Measurements from ENCODE around the gene ETV3. TPM values are rescaled to one million over a fixed set of nuclear protein-coding genes. Genes with fewer than 3 reads are reported as not detected.

ETV3 gene
- polyA plus RNA-seq, 3 donors, result 4.8 to 62.3 (median 6.3) TPM

- H3K36me3 ChIP-seq (replicated peaks in 1 of 2; ENCODE audit: control insufficient read depth in 1 of 2, insufficient read depth in 2 of 2, low read length in 2 of 2), result no peaks in the 10 kb centered on the region
- no peak overlapping the region for H2AFZ ChIP-seq (ENCODE audit: insufficient read depth, low read depth, low read length, poor library complexity, severe bottlenecking)
- Mint-ChIP-seq H3K36me3 (no peaks in the 10 kb centered on the region), H3K9me3 (no peaks in the 10 kb centered on the region), H3K27ac (no peak overlapping the region), H3K27me3 (ENCODE audit: low read depth in 3 of 3) (peaks cover 3 to 13% (median 10%) of the 10 kb centered on the region in 3 donors), H3K4me1 (peaks cover 11% of the 10 kb centered on the region), H3K4me3 (no peak overlapping the region)
- no peaks in the 10 kb centered on the region for H3K27me3 ChIP-seq (ENCODE audit: control insufficient read depth in 2 of 2, insufficient read depth in 2 of 2, low read length in 2 of 2)
- no peak for DNase-seq
- no peak overlapping the region for H3K4me3 ChIP-seq (replicated peaks in 1 of 3; ENCODE audit: low read depth in 2 of 3, low read length in 3 of 3)
- H4K20me1 ChIP-seq (ENCODE audit: insufficient read depth, low read length), result no peaks in the 10 kb centered on the region
- no peak overlapping the region for H3K27ac ChIP-seq (ENCODE audit: low read depth in 1 of 2, low read length in 2 of 2)
- H3K4me1 ChIP-seq (ENCODE audit: control insufficient read depth in 1 of 2, insufficient read depth in 2 of 2, low read length in 2 of 2), result peaks cover 19% of the 10 kb centered on the region in 2 donors
- intact Hi-C loops (cut with micrococcal nuclease), result no loop called here
- H3K9ac ChIP-seq (ENCODE audit: insufficient read depth, low read length, poor library complexity, severe bottlenecking), result no peak overlapping the region
- H3K9me3 ChIP-seq (replicated peaks in 1 of 2; ENCODE audit: control insufficient read depth in 1 of 2, insufficient read depth in 1 of 2, low read length in 2 of 2), result no peaks in the 10 kb centered on the region
- H3K79me2 ChIP-seq (ENCODE audit: insufficient read depth, low read length), result no peaks in the 10 kb centered on the region
- no CpG with 5 or more reads among the region's 5 CpGs for WGBS (ENCODE audit: insufficient coverage)
- TF ChIP-seq CTCF (IDR thresholded peaks at IDR 0.05), result no peak
- no peak overlapping the region for H3K4me2 ChIP-seq (replicated peaks; ENCODE audit: extremely low read depth, low read length, poor library complexity, severe bottlenecking)
Measured at GRCh38 chr1:157087030-157087429, 51.2 kb downstream of the ETV3 start.

GRCh38 chr1:157086299-157086698 lies 51.9 kb downstream of the ETV3 start:
- Histone ChIP-seq H3K36me3 (replicated peaks in 1 of 2; ENCODE audit: control insufficient read depth in 1 of 2, insufficient read depth in 2 of 2, low read length in 2 of 2) (no peaks in the 10 kb centered on the region), H3K4me3 (replicated peaks in 1 of 3; ENCODE audit: low read depth in 2 of 3, low read length in 3 of 3) (no peak overlapping the region), H3K79me2 (ENCODE audit: insufficient read depth, low read length) (no peaks in the 10 kb centered on the region), H3K9me3 (replicated peaks in 1 of 2; ENCODE audit: control insufficient read depth in 1 of 2, insufficient read depth in 1 of 2, low read length in 2 of 2) (no peaks in the 10 kb centered on the region), H3K4me2 (replicated peaks; ENCODE audit: extremely low read depth, low read length, poor library complexity, severe bottlenecking) (no peak overlapping the region), H3K9ac (ENCODE audit: insufficient read depth, low read length, poor library complexity, severe bottlenecking) (no peak overlapping the region), H3K27me3 (ENCODE audit: control insufficient read depth in 2 of 2, insufficient read depth in 2 of 2, low read length in 2 of 2) (no peaks in the 10 kb centered on the region), H3K4me1 (ENCODE audit: control insufficient read depth in 1 of 2, insufficient read depth in 2 of 2, low read length in 2 of 2) (peaks cover 19% of the 10 kb centered on the region in 2 donors), H4K20me1 (ENCODE audit: insufficient read depth, low read length) (no peaks in the 10 kb centered on the region), H3K27ac (ENCODE audit: low read depth in 1 of 2, low read length in 2 of 2) (no peak overlapping the region), H2AFZ (ENCODE audit: insufficient read depth, low read depth, low read length, poor library complexity, severe bottlenecking) (no peak overlapping the region)
- WGBS (ENCODE audit: insufficient coverage), result 80% methylated on average over 1 of the region's 6 CpGs
- Mint-ChIP-seq H3K4me1 (peaks cover 11% of the 10 kb centered on the region), H3K27ac (peak overlapping the region in 2 of 7 donors; percentile 23 to 25), H3K4me3 (no peak overlapping the region), H3K9me3 (no peaks in the 10 kb centered on the region), H3K27me3 (ENCODE audit: low read depth in 3 of 3) (peaks cover 3 to 13% (median 10%) of the 10 kb centered on the region in 3 donors), H3K36me3 (no peaks in the 10 kb centered on the region)
- TF ChIP-seq CTCF (IDR thresholded peaks at IDR 0.05), result no peak
- no peak for DNase-seq
- intact Hi-C loops (cut with micrococcal nuclease), result no loop called here

Data from CD14-positive monocyte (primary cell).